22Rv1 (cell line): ENCODE data around the gene ABCA4.

ENCODE experiments used
- ZFX ChIP-seq: fragments of 450-650 bp; IDR thresholded peaks from 2 replicates; pipeline ENCODE4 v1.6.1; 2017; ENCODE audit warnings: antibody characterized with exemption, borderline replicate concordance
- TF ChIP-seq, protein P1 (sequence below): fragments of 450-650 bp; IDR thresholded peaks from 2 replicates; pipeline ENCODE4 v1.5.1; 2017; ENCODE audit warnings: mild to moderate bottlenecking

GRCh38 chr1:94100129-94100784 lies 20.7 kb downstream of the ABCA4 start:
- TF ChIP-seq, protein P1, sequence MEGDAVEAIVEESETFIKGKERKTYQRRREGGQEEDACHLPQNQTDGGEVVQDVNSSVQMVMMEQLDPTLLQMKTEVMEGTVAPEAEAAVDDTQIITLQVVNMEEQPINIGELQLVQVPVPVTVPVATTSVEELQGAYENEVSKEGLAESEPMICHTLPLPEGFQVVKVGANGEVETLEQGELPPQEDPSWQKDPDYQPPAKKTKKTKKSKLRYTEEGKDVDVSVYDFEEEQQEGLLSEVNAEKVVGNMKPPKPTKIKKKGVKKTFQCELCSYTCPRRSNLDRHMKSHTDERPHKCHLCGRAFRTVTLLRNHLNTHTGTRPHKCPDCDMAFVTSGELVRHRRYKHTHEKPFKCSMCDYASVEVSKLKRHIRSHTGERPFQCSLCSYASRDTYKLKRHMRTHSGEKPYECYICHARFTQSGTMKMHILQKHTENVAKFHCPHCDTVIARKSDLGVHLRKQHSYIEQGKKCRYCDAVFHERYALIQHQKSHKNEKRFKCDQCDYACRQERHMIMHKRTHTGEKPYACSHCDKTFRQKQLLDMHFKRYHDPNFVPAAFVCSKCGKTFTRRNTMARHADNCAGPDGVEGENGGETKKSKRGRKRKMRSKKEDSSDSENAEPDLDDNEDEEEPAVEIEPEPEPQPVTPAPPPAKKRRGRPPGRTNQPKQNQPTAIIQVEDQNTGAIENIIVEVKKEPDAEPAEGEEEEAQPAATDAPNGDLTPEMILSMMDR = no peak
- TF ChIP-seq ZFX = no peak
